ENCODE results near the gene PACRG. TPM values are rescaled to one million over a fixed set of nuclear protein-coding genes. Genes with fewer than 3 reads are reported as not detected.

The PACRG gene
- total and polyA plus RNA-seq, 2 of the 8 experiments (the other 6 are each of a cell fraction or from before 2014, with no cell fraction given), result 0.44 to 0.54 TPM

DNA sequence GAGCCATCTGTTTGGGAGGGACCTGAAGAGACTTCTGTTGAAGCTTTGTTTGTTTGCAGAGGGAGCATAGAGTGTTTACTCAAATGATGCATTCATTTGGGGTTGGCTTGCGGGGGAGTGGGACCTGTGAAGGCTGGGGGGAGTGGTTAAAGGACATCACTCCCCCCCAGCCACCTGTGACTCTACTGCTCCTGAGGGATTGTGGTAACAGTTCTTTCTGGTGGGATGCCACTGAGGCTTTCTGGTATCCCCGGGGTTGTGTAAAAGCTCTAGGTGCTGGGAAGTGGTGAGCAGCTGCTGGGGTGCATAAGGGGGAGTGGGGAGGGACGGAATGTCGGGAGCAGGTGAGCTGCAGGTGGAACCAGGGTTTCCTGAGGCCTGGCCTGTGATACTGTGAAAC, 447.5 kb downstream of the PACRG start:
- H4K5ac ChIP-seq (ENCODE audit: insufficient read length, low read depth, low read length), result no peak overlapping the region
- WGBS, 2 experiments (ENCODE audit: extremely low coverage in 1 of 2, insufficient coverage in 1 of 2, insufficient read length in 1 of 2, insufficient replicate concordance in 2 of 2, low coverage in 1 of 2, low lambda C conversion rate in 2 of 2, missing lambda C conversion rate in 1 of 2), result 73% methylated on average over 2 of the region's 4 CpGs; no CpG with 5 or more reads in 1 of the 2 experiments
- POLR2A ChIA-PET (ENCODE audit: partially characterized antibody), result interaction anchor here (0.7 kb wide), 1 partner anchor 902 kb away, joined by 3 read pairs; no protein-coding TSS in a partner anchor
- CTCF ChIA-PET (ENCODE audit: partially characterized antibody), result interaction anchor here (0.6 to 1.6 kb wide), 8 partner anchors 9 to 268 kb away, joined by 3 to 5 read pairs (median 4); no protein-coding TSS in a partner anchor
- H3K9ac ChIP-seq (replicated peaks in 1 of 4; ENCODE audit: extremely low read depth in 1 of 4, low read depth in 3 of 4, low read length in 3 of 4), result no peak overlapping the region
- H3K14ac ChIP-seq (ENCODE audit: insufficient read length), result no peak overlapping the region
- H3K79me1 ChIP-seq (ENCODE audit: low read depth, low read length), result no peaks in the 10 kb centered on the region
- peaks cover 0 to 3% (median 0%) of the 10 kb centered on the region in 4 experiments; a peak in 1 of 7 replicates for H3K4me1 ChIP-seq (replicated peaks in 1 of 4; ENCODE audit: control insufficient read depth in 3 of 4, insufficient read depth in 4 of 4, low read length in 3 of 4)
- H3K56ac ChIP-seq (replicated peaks; ENCODE audit: insufficient read length, low read depth, low read length), result no peak overlapping the region
- no peak overlapping the region for H2BK5ac ChIP-seq (ENCODE audit: low read depth, low read length)
- H2BK120ac ChIP-seq (replicated peaks; ENCODE audit: low read depth, low read length), result no peak overlapping the region
- no peak overlapping the region for H2AK5ac ChIP-seq (ENCODE audit: low read depth, low read length)
- no peak overlapping the region for H2BK12ac ChIP-seq (ENCODE audit: low read depth, low read length)
- H3K23me2 ChIP-seq (ENCODE audit: low read depth, low read length), result no peaks in the 10 kb centered on the region
- H3K9me3 ChIP-seq (ENCODE audit: insufficient read depth in 2 of 2, low read depth in 1 of 2, low read length in 1 of 2), result peaks cover 0 to 3% of the 10 kb centered on the region in 2 experiments; a peak in 1 of 4 replicates
- H4K91ac ChIP-seq (replicated peaks; ENCODE audit: insufficient read length, low read length), result no peak overlapping the region
- H3K23ac ChIP-seq (ENCODE audit: insufficient read length), result no peak overlapping the region
- H2BK20ac ChIP-seq (ENCODE audit: low read length), result no peak overlapping the region
- no peaks in the 10 kb centered on the region for H3K36me3 ChIP-seq (ENCODE audit: control insufficient read depth in 2 of 4, insufficient read depth in 4 of 4, low read length in 3 of 4)
- no peak overlapping the region for H3K27ac ChIP-seq (ENCODE audit: low read depth, low read length)
- no peak overlapping the region for H4K8ac ChIP-seq (ENCODE audit: extremely low read depth, insufficient read depth, low read length)
- no peaks in the 10 kb centered on the region for H3K79me2 ChIP-seq (ENCODE audit: control insufficient read depth in 1 of 2, insufficient read depth in 2 of 2, low read length in 2 of 2)
- H2BK15ac ChIP-seq (ENCODE audit: low read length), result no peak overlapping the region
- H3K4me3 ChIP-seq (ENCODE audit: extremely low read depth in 1 of 4, insufficient read depth in 2 of 4, low read depth in 3 of 4, low read length in 4 of 4), result no peak overlapping the region
- FAIRE-seq (no peak), DNase-seq (ENCODE audit: low read depth in 1 of 2, low spot score in 2 of 2) (no peak)
- no peak overlapping the region for H3K4me2 ChIP-seq (ENCODE audit: insufficient read depth in 1 of 2, low read depth in 2 of 2, low read length in 2 of 2)
- no peak overlapping the region for H3K18ac ChIP-seq (ENCODE audit: extremely low read depth, low read length)
- no peaks in the 10 kb centered on the region for H3K27me3 ChIP-seq (replicated peaks in 1 of 4; ENCODE audit: control insufficient read depth in 3 of 4, extremely low read depth in 1 of 4, insufficient read depth in 3 of 4, low read length in 3 of 4)
- H4K20me1 ChIP-seq (replicated peaks in 1 of 2; ENCODE audit: control insufficient read depth in 1 of 2, insufficient read depth in 2 of 2, low read length in 2 of 2), result no peaks in the 10 kb centered on the region
- H2AFZ ChIP-seq (ENCODE audit: low read length), result 0 out of 2 replicates have a peak overlapping the region, but pooled peaks have one; percentile 30
- no peak overlapping the region for H3K4ac ChIP-seq (replicated peaks; ENCODE audit: insufficient read length, low read depth, low read length)
- no peak for TF ChIP-seq SAP30 (IDR thresholded peaks at IDR 0.05; ENCODE audit: insufficient read depth, insufficient replicate concordance, low read length)
- TF ChIP-seq TAF1 (IDR thresholded peaks at IDR 0.05; ENCODE audit: low read depth, low read length), result no peak
- no peak for TF ChIP-seq GTF2F1 (IDR thresholded peaks at IDR 0.05; ENCODE audit: borderline replicate concordance, low read depth, low read length)
- no peak for TF ChIP-seq SUZ12 (IDR thresholded peaks at IDR 0.05; ENCODE audit: low read length)
